HepG2 (cell line): ENCODE measurements around the gene MORN1. TPM values are rescaled to one million over a fixed set of nuclear protein-coding genes. Genes with fewer than 3 reads are reported as not detected.
A peak's percentile ranks its signal among the peaks of the same experiment; 100 is the strongest.

Experiments used
- AGO2 ChIP-seq: fragments of 200-400 bp; formaldehyde crosslinking; optimal IDR thresholded peaks from 2 replicates; pipeline ENCODE3; 2017; ENCODE audit warnings: mild to moderate bottlenecking, low read depth, low read length, moderate library complexity
- BORCS8-MEF2B ChIP-seq: sonication (generic); formaldehyde crosslinking; IDR thresholded peaks from 2 replicates; pipeline ENCODE4 v1.8.0; 2022; ENCODE audit warnings: mild to moderate bottlenecking, missing genetic modification reagents
- ESRRA ChIP-seq: sonication (generic); formaldehyde crosslinking; IDR thresholded peaks from 2 replicates; pipeline ENCODE4 v1.5.1; 2020; ENCODE audit warnings: mild to moderate bottlenecking, low read depth, missing genetic modification reagents
- PAWR ChIP-seq: sonication (generic); formaldehyde crosslinking; IDR thresholded peaks from 2 replicates; pipeline ENCODE4 v1.4.0; 2020; ENCODE audit warnings: missing genetic modification reagents, mild to moderate bottlenecking, borderline replicate concordance
- SAP130 ChIP-seq: IDR thresholded peaks from 2 replicates; pipeline ENCODE4 v1.6.1; 2016; ENCODE audit warnings: low read depth
- SMAD1 ChIP-seq: sonication (generic); formaldehyde crosslinking; IDR thresholded peaks from 2 replicates; pipeline ENCODE4 v1.4.0; 2020; ENCODE audit warnings: missing genetic modification reagents, low read depth, mild to moderate bottlenecking, borderline replicate concordance
- TBX2 ChIP-seq: sonication (generic); formaldehyde crosslinking; IDR thresholded peaks from 2 replicates; pipeline ENCODE4 v1.5.0; 2020; ENCODE audit warnings: missing genetic modification reagents, mild to moderate bottlenecking, borderline replicate concordance
- TP53 ChIP-seq: sonication (generic); formaldehyde crosslinking; conservative IDR thresholded peaks from 2 replicates; pipeline ENCODE4 v1.4.0; 2020; ENCODE audit warnings: missing genetic modification reagents
- ZKSCAN1 ChIP-seq: fragments of 150-350 bp; IDR thresholded peaks from 2 replicates; pipeline ENCODE4 v1.6.1; 2014; ENCODE audit warnings: low read length
- ZNF205 ChIP-seq: IDR thresholded peaks from 2 replicates; pipeline ENCODE4 v1.6.1; 2018; ENCODE audit warnings: missing biosample characterization, missing genetic modification reagents
- ZNF264 ChIP-seq: sonication (generic); formaldehyde crosslinking; IDR thresholded peaks from 2 replicates; pipeline ENCODE4 v1.4.0; 2020; ENCODE audit warnings: missing genetic modification reagents
- polyA plus RNA-seq, 8 experiments: library from polyadenylated mRNA; depleted of rRNA in 3 of 8; stranded (reverse) in 7 of 8; unstranded in 1 of 8; fragments of >200 nt; fragmentation: Illumina TruSeq in 4 of 8; extraction: Trizol in 4 of 8; gene quantifications; 2 replicates each; pipeline versions ENCODE4 v1.2.1 to v1.2.3, GENCODE V29; 2011 to 2016; ENCODE audit warnings: low read depth in 4 of 8, missing spikeins in 1 of 8, mixed read lengths in 1 of 8; ENCODE audit not compliant: insufficient read depth in 1 of 8
- total RNA-seq, 5 experiments: library from RNA; depleted of rRNA; stranded (reverse); fragments of >200 nt; fragmentation: Illumina TruSeq; extraction: Trizol; gene quantifications; 2 replicates each; pipeline ENCODE4 v1.2.3, GENCODE V29; 2016; ENCODE audit warnings: low read depth in 1 of 5
- TF ChIP-seq, protein P1 (sequence below), 2 experiments: fragments of 450-650 bp in 1 of 2; sonication (generic) in 1 of 2; formaldehyde crosslinking in 1 of 2; IDR thresholded peaks; 2 replicates each; pipeline versions ENCODE4 v1.6.1 to v1.8.0; 2016 to 2022; ENCODE audit warnings: antibody characterized with exemption in 1 of 2, mild to moderate bottlenecking in 1 of 2, missing genetic modification reagents in 1 of 2
- TF ChIP-seq, protein P2 (sequence below): sonication (generic); formaldehyde crosslinking; conservative IDR thresholded peaks from 2 replicates; pipeline ENCODE4 v1.4.0; 2020; ENCODE audit warnings: missing genetic modification reagents
- TF ChIP-seq, protein P3 (sequence below): sonication (generic); formaldehyde crosslinking; IDR thresholded peaks from 2 replicates; pipeline ENCODE4 v1.4.0; 2020; ENCODE audit warnings: missing genetic modification reagents
- TF ChIP-seq, protein P4 (sequence below): sonication (generic); formaldehyde crosslinking; conservative IDR thresholded peaks from 2 replicates; pipeline ENCODE4 v1.4.0; 2020; ENCODE audit warnings: missing genetic modification reagents

MORN1 gene
- total and polyA plus RNA-seq, 2 of the 13 experiments (the other 11 are each of a cell fraction or from before 2014, with no cell fraction given): 3.1 to 6.5 TPM

DNA sequence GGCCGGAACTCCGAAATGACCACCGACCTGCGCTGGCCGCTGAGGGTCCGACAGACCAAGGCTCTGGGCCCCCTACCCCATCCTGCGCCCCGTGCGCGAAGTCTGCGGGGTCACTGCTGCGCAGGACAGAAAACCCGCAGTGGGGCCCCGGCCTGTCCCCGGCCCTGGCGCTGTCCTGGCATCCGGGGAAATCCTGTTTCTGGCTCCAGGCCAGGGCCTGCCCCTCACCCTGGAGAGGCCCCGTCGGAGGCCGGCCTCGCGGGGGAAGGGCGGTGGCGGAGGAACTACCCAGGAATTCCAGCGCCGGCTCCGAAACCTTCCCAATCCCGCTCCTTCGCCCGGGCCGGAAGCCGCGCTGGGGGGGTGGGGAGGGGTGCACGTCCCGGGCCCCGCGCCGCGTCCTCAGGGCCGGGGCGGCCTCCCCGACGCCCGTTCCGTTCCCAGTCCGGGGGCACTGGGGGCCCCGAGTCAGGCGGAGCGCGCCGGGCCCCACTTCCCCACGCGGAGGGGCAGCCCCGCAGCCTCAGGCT is 77.0 kb downstream of the MORN1 start (continued):
- TF ChIP-seq, protein P1, sequence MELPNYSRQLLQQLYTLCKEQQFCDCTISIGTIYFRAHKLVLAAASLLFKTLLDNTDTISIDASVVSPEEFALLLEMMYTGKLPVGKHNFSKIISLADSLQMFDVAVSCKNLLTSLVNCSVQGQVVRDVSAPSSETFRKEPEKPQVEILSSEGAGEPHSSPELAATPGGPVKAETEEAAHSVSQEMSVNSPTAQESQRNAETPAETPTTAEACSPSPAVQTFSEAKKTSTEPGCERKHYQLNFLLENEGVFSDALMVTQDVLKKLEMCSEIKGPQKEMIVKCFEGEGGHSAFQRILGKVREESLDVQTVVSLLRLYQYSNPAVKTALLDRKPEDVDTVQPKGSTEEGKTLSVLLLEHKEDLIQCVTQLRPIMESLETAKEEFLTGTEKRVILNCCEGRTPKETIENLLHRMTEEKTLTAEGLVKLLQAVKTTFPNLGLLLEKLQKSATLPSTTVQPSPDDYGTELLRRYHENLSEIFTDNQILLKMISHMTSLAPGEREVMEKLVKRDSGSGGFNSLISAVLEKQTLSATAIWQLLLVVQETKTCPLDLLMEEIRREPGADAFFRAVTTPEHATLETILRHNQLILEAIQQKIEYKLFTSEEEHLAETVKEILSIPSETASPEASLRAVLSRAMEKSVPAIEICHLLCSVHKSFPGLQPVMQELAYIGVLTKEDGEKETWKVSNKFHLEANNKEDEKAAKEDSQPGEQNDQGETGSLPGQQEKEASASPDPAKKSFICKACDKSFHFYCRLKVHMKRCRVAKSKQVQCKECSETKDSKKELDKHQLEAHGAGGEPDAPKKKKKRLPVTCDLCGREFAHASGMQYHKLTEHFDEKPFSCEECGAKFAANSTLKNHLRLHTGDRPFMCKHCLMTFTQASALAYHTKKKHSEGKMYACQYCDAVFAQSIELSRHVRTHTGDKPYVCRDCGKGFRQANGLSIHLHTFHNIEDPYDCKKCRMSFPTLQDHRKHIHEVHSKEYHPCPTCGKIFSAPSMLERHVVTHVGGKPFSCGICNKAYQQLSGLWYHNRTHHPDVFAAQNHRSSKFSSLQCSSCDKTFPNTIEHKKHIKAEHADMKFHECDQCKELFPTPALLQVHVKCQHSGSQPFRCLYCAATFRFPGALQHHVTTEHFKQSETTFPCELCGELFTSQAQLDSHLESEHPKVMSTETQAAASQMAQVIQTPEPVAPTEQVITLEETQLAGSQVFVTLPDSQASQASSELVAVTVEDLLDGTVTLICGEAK (IDR thresholded peaks at IDR 0.05): no peak
- TF ChIP-seq, protein P1 (CRISPR knock-in tag; IDR thresholded peaks at IDR 0.05): no peak
- no peak for TF ChIP-seq TP53 (CRISPR knock-in tag)
- TF ChIP-seq PAWR (CRISPR knock-in tag): no peak
- no peak for TF ChIP-seq SMAD1 (CRISPR knock-in tag)
- TF ChIP-seq, protein P2, sequence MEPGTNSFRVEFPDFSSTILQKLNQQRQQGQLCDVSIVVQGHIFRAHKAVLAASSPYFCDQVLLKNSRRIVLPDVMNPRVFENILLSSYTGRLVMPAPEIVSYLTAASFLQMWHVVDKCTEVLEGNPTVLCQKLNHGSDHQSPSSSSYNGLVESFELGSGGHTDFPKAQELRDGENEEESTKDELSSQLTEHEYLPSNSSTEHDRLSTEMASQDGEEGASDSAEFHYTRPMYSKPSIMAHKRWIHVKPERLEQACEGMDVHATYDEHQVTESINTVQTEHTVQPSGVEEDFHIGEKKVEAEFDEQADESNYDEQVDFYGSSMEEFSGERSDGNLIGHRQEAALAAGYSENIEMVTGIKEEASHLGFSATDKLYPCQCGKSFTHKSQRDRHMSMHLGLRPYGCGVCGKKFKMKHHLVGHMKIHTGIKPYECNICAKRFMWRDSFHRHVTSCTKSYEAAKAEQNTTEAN (CRISPR knock-in tag): no peak
- TF ChIP-seq ZKSCAN1: no peak
- no peak for TF ChIP-seq ZNF264 (CRISPR knock-in tag)
- TF ChIP-seq BORCS8-MEF2B (CRISPR knock-in tag): no peak
- TF ChIP-seq TBX2 (CRISPR knock-in tag): peak; percentile 37
- TF ChIP-seq ZNF205: no peak
- TF ChIP-seq SAP130 (CRISPR knock-in tag): peak; percentile 60
- peak; percentile 39 for TF ChIP-seq AGO2
- 0 out of 2 replicates have a peak, but pooled peaks have one; percentile 35 for TF ChIP-seq ESRRA (CRISPR knock-in tag)
- TF ChIP-seq, protein P3, sequence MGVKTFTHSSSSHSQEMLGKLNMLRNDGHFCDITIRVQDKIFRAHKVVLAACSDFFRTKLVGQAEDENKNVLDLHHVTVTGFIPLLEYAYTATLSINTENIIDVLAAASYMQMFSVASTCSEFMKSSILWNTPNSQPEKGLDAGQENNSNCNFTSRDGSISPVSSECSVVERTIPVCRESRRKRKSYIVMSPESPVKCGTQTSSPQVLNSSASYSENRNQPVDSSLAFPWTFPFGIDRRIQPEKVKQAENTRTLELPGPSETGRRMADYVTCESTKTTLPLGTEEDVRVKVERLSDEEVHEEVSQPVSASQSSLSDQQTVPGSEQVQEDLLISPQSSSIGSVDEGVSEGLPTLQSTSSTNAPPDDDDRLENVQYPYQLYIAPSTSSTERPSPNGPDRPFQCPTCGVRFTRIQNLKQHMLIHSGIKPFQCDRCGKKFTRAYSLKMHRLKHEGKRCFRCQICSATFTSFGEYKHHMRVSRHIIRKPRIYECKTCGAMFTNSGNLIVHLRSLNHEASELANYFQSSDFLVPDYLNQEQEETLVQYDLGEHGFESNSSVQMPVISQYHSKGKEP (CRISPR knock-in tag): no peak
- TF ChIP-seq, protein P4, sequence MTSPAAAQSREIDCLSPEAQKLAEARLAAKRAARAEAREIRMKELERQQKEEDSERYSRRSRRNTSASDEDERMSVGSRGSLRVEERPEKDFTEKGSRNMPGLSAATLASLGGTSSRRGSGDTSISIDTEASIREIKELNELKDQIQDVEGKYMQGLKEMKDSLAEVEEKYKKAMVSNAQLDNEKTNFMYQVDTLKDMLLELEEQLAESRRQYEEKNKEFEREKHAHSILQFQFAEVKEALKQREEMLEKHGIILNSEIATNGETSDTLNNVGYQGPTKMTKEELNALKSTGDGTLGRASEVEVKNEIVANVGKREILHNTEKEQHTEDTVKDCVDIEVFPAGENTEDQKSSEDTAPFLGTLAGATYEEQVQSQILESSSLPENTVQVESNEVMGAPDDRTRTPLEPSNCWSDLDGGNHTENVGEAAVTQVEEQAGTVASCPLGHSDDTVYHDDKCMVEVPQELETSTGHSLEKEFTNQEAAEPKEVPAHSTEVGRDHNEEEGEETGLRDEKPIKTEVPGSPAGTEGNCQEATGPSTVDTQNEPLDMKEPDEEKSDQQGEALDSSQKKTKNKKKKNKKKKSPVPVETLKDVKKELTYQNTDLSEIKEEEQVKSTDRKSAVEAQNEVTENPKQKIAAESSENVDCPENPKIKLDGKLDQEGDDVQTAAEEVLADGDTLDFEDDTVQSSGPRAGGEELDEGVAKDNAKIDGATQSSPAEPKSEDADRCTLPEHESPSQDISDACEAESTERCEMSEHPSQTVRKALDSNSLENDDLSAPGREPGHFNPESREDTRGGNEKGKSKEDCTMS (CRISPR knock-in tag): no peak
